DND-41 (cell line): ENCODE data around the gene BORCS6.
A peak's percentile ranks its signal among the peaks of the same experiment; 100 is the strongest.

Source experiments
- EZH2 ChIP-seq: IDR thresholded peaks from 3 replicates; pipeline ENCODE4 v1.6.1; 2012; ENCODE audit warnings: borderline replicate concordance, low read depth, mild to moderate bottlenecking, moderate library complexity, low read length, inconsistent platforms; ENCODE audit not compliant: severe bottlenecking
- TF ChIP-seq, protein P1 (sequence below): IDR thresholded peaks from 2 replicates; pipeline ENCODE4 v1.5.1; 2012; ENCODE audit warnings: borderline replicate concordance, low read length, moderate library complexity, mild to moderate bottlenecking; ENCODE audit not compliant: poor library complexity, severe bottlenecking; ENCODE audit errors: extremely low read depth

- TF ChIP-seq, protein P1, sequence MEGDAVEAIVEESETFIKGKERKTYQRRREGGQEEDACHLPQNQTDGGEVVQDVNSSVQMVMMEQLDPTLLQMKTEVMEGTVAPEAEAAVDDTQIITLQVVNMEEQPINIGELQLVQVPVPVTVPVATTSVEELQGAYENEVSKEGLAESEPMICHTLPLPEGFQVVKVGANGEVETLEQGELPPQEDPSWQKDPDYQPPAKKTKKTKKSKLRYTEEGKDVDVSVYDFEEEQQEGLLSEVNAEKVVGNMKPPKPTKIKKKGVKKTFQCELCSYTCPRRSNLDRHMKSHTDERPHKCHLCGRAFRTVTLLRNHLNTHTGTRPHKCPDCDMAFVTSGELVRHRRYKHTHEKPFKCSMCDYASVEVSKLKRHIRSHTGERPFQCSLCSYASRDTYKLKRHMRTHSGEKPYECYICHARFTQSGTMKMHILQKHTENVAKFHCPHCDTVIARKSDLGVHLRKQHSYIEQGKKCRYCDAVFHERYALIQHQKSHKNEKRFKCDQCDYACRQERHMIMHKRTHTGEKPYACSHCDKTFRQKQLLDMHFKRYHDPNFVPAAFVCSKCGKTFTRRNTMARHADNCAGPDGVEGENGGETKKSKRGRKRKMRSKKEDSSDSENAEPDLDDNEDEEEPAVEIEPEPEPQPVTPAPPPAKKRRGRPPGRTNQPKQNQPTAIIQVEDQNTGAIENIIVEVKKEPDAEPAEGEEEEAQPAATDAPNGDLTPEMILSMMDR: peak; percentile 67
- TF ChIP-seq EZH2: no peak
Measured at GRCh38 chr17:8223356-8224126, 33.6 kb upstream of the BORCS6 start.
